Measurements from ENCODE around the gene GRK2. TPM values are rescaled to one million over a fixed set of nuclear protein-coding genes. Genes with fewer than 3 reads are reported as not detected.

The GRK2 gene
- total RNA-seq, 4 donors from 2014 or later: 39.8 to 72.5 (median 47.8) TPM

- TF ChIP-seq, protein P1, sequence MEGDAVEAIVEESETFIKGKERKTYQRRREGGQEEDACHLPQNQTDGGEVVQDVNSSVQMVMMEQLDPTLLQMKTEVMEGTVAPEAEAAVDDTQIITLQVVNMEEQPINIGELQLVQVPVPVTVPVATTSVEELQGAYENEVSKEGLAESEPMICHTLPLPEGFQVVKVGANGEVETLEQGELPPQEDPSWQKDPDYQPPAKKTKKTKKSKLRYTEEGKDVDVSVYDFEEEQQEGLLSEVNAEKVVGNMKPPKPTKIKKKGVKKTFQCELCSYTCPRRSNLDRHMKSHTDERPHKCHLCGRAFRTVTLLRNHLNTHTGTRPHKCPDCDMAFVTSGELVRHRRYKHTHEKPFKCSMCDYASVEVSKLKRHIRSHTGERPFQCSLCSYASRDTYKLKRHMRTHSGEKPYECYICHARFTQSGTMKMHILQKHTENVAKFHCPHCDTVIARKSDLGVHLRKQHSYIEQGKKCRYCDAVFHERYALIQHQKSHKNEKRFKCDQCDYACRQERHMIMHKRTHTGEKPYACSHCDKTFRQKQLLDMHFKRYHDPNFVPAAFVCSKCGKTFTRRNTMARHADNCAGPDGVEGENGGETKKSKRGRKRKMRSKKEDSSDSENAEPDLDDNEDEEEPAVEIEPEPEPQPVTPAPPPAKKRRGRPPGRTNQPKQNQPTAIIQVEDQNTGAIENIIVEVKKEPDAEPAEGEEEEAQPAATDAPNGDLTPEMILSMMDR (IDR thresholded peaks at IDR 0.05; ENCODE audit: low read depth): no peak
Observed at GRCh38 chr11:67264877-67265632, 1.2 kb upstream of the GRK2 start.

GRCh38 chr11:67265633-67266448 lies 432 bp upstream of the GRK2 start:
- TF ChIP-seq, protein P1 (IDR thresholded peaks at IDR 0.05; ENCODE audit: low read depth): no peak

DNA sequence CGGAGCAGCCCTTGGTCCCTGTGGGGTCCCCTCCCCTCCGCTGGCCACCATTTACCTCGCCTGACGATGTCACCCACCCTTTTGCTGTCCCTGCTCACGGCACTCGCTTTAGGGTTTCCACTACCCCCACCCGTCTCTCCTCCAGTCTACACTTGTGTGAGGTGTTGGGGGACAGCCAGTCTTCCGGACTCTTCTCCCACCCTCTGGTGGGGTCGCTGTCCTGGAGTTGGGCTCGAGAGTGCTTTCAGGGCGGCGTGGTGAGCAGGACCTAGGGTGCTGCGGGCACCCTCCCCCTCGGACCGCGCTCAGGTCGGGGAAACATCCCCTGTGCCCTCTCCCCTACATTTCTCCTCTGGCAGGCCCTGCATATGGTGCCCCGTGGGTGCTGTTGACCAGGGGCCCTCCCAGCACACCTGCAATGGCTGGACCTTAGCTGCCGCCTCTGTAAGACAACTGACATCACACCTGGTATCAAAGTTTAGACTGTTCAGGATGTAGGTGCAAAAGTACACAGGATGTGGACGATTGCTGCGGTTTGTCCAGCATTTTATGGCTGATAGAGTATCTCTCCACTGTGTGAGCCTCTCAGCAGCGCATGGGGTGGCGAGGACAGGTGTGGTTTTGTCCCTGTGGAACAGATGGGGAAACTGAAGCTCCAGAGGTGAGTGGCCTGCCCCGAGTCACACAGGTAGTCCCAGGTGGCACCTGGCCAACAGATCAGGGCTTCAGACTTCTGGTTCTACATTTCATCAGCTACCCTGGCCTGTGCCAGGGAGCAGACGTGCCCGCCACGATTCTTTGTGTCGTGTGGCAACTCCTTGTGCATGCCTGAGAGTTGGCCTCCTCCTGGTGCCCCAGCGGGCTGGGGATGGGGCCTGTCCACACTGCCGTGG lies 1.2 kb downstream of the GRK2 start:
- TF ChIP-seq, protein P1 (IDR thresholded peaks at IDR 0.05; ENCODE audit: low read depth): no peak

- TF ChIP-seq, protein P1 (IDR thresholded peaks at IDR 0.05; ENCODE audit: low read depth): no peak
Observed at GRCh38 chr11:67268081-67268961, 2.0 kb downstream of the GRK2 start.

- TF ChIP-seq, protein P1 (IDR thresholded peaks at IDR 0.05; ENCODE audit: low read depth): no peak
Observed at GRCh38 chr11:67268962-67269268, 2.6 kb downstream of the GRK2 start.

DNA sequence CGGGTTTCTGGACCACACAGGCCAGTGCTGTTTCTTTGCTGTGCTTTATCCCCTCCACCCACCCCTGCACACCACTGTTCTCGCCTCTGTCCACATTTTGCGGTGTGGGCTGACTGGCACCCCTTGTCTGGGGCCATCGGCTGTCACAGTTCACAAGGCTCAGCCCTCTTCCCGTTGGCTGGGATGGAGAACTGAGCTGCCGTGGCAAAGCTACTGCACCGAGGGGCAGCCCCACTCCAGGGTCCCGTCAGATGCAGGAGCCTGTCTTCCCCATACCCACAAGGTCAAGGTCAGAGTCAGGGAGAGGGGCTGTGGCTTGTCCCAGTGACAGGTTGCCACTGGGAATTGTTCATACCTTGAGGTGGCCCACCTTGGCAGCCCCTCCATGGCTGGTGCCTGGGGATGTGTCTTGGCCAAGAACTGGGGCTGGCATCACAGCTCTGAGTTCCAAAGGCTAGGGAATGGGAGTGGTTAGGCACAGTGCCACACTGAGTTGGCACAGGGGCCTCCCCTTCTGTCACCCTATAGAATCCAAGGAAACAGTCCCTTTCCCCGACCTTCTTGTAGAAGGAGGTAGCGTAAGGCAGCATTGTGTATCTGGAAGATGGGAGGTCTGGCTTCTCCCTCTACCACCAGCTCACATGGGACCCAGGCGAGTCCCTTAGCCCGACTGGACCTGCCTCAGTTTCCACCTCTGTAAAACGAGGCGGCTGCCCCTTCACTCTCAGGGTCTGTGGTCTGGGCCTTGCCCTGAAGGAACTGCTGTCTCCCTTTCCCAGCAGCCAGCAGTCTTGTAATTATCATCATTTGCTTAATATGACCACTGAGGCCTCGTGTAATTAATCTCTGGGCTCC lies 3.4 kb downstream of the GRK2 start:
- TF ChIP-seq, protein P1 (IDR thresholded peaks at IDR 0.05; ENCODE audit: low read depth): no peak
